Esophagus muscularis mucosa (tissue), 4 donors: ENCODE results near the gene MARCKSL1. TPM values are rescaled to one million over a fixed set of nuclear protein-coding genes. Genes with fewer than 3 reads are reported as not detected.
"Not testable (repeated sequence)": the region's sequence is repeated elsewhere in the genome, so short reads cannot be mapped to it uniquely, and the experiment has no call there.

ENCODE experiments used
- DNase-seq: peaks from one replicate; pipeline ENCODE4 v3.0.0-alpha.2; 2017; ENCODE audit errors: extremely low spot score
- H3K27ac ChIP-seq, 4 donors: fragments of 200-600 bp; sonication (generic); replicated peaks in 1 of 4; 1 replicate in 3 of 4; 2 replicates in 1 of 4; pipeline ENCODE4 v1.5.1; 2016 to 2019; ENCODE audit warnings: mild to moderate bottlenecking in 1 of 4
- H3K27me3 ChIP-seq, 4 donors: fragments of 200-600 bp; sonication (generic); one replicate each; pipeline versions ENCODE4 v1.5.1 to v1.6.0; 2016 to 2019
- H3K36me3 ChIP-seq, 4 donors: fragments of 200-600 bp; sonication (generic); one replicate each; pipeline ENCODE4 v1.5.1; 2016 to 2019
- H3K4me1 ChIP-seq, 4 donors: fragments of 200-600 bp; sonication (generic); one replicate each; pipeline ENCODE4 v1.5.1; 2016 to 2019
- H3K4me3 ChIP-seq, 4 donors: fragments of 200-600 bp; sonication (generic); 1 replicate in 2 of 4; 2 replicates in 2 of 4; pipeline ENCODE4 v1.5.1; 2016 to 2019; ENCODE audit warnings: mild to moderate bottlenecking in 4 of 4, moderate library complexity in 1 of 4
- H3K9me3 ChIP-seq, 4 donors: fragments of 200-600 bp; sonication (generic); 1 replicate in 3 of 4; 2 replicates in 1 of 4; pipeline ENCODE4 v1.5.1; 2016 to 2019
- EP300 ChIP-seq: sonication (generic); formaldehyde crosslinking; IDR thresholded peaks from one replicate; pipeline ENCODE4 v1.6.1; 2017; ENCODE audit warnings: antibody characterized with exemption
- POLR2A ChIP-seq: fragments of 450-650 bp; IDR thresholded peaks from one replicate; pipeline ENCODE4 v1.6.1; 2017; ENCODE audit warnings: antibody characterized with exemption, moderate library complexity, mild to moderate bottlenecking, low read depth
- POLR2AphosphoS5 ChIP-seq, 2 donors: sonication (generic); formaldehyde crosslinking; IDR thresholded peaks; one replicate each; pipeline ENCODE4 v1.6.1; 2017; ENCODE audit warnings: antibody characterized with exemption in 2 of 2
- WGBS: methylation state at CpG from one replicate; pipeline ENCODE4 v1.1.5; 2018; 5-methylcytosine and 5-hydroxymethylcytosine counted together
- intact Hi-C: fragments of 100-400 bp; cut with DNase I; formaldehyde crosslinking; loops from one replicate; pipeline ENCODE4 v1.15.1; 2023
- total RNA-seq, 4 donors: library from RNA; depleted of rRNA; stranded (reverse); fragments of >200 nt; gene quantifications; one replicate each; pipeline versions ENCODE4 v1.1.0 to v1.2.1, GENCODE V29; 2016
- TF ChIP-seq, protein P1 (sequence below), 3 experiments: fragments of 200-600 bp in 2 of 3; fragments of 450-650 bp in 1 of 3; sonication (generic) in 2 of 3; IDR thresholded peaks; one replicate each; pipeline ENCODE4 v1.5.1; 2017 to 2019; ENCODE audit warnings: antibody characterized with exemption in 3 of 3, mild to moderate bottlenecking in 2 of 3, moderate library complexity in 1 of 3

The MARCKSL1 gene
- total RNA-seq, 4 donors from 2014 or later: 4.2 to 10.9 (median 9.2) TPM

DNA sequence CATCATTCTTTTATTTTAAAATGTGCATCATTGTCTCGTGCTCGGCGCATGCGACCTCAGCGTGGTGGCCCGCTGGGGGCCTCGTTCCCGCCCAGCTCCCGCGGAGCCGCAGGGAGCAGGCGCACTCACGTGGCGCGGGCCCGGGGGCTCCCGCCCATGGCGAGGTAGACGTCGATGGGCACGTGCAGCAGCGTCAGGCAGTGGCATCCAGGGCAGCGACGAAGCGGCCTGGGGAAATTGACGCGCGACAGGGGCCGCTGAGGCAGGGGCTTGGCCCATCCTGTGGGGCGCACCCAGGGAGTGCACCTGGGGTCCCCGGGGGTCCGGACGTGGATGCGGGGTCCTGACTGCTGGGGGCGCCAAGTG is 25.3 kb upstream of the MARCKSL1 start:
- Histone ChIP-seq H3K36me3 (peaks cover 10 to 32% (median 26%) of the 10 kb centered on the region in 4 donors), H3K4me3 (peak overlapping the region; percentile 50 to 60 (median 54)), H3K4me1 (peaks cover 13 to 21% (median 19%) of the 10 kb centered on the region in 4 donors), H3K9me3 (no peaks in the 10 kb centered on the region), H3K27ac (peak overlapping the region in 2 of 4 donors; percentile 44 to 64), H3K27me3 (no peaks in the 10 kb centered on the region)
- TF ChIP-seq EP300: no peak
- TF ChIP-seq, protein P1, sequence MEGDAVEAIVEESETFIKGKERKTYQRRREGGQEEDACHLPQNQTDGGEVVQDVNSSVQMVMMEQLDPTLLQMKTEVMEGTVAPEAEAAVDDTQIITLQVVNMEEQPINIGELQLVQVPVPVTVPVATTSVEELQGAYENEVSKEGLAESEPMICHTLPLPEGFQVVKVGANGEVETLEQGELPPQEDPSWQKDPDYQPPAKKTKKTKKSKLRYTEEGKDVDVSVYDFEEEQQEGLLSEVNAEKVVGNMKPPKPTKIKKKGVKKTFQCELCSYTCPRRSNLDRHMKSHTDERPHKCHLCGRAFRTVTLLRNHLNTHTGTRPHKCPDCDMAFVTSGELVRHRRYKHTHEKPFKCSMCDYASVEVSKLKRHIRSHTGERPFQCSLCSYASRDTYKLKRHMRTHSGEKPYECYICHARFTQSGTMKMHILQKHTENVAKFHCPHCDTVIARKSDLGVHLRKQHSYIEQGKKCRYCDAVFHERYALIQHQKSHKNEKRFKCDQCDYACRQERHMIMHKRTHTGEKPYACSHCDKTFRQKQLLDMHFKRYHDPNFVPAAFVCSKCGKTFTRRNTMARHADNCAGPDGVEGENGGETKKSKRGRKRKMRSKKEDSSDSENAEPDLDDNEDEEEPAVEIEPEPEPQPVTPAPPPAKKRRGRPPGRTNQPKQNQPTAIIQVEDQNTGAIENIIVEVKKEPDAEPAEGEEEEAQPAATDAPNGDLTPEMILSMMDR (IDR thresholded peaks at IDR 0.05): no peak
- TF ChIP-seq POLR2A: no peak
- TF ChIP-seq POLR2AphosphoS5 (IDR thresholded peaks at IDR 0.05): no peak
- no peak for DNase-seq
- intact Hi-C loops: no loop called here
- 88% methylated on average over 8 of the region's 35 CpGs for WGBS

DNA sequence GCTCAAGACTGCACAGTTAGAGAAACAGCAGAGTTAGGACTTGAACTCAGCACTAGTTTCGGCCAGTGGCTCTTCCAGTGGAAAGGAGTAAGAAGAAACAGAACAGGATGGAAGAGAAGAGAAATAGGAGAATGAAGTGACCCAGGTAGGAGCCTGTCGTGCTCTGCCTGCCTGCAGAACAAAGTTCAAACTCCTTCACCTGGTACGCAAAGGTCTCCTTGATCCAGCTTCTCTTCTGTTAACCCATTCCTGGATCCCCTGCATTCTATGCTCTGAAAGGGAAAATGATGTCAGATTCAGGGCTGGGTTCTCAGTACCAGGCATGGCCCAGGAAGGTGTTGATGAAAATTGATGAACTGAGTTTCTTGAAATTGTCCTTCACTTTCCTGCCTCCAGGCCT is 22.4 kb upstream of the MARCKSL1 start:
- TF ChIP-seq POLR2A (no peak), POLR2AphosphoS5 (IDR thresholded peaks at IDR 0.05) (no peak), EP300 (no peak)
- TF ChIP-seq, protein P1 (IDR thresholded peaks at IDR 0.05): no peak
- Histone ChIP-seq H3K27ac (no peak overlapping the region), H3K9me3 (no peaks in the 10 kb centered on the region), H3K4me1 (peaks cover 16 to 34% (median 31%) of the 10 kb centered on the region in 4 donors), H3K36me3 (peaks cover 0 to 15% (median 3%) of the 10 kb centered on the region in 4 donors), H3K27me3 (no peaks in the 10 kb centered on the region), H3K4me3 (no peak overlapping the region)
- intact Hi-C loops: no loop called here
- 89% methylated on average over 3 of the region's 3 CpGs for WGBS
- no peak for DNase-seq

DNA sequence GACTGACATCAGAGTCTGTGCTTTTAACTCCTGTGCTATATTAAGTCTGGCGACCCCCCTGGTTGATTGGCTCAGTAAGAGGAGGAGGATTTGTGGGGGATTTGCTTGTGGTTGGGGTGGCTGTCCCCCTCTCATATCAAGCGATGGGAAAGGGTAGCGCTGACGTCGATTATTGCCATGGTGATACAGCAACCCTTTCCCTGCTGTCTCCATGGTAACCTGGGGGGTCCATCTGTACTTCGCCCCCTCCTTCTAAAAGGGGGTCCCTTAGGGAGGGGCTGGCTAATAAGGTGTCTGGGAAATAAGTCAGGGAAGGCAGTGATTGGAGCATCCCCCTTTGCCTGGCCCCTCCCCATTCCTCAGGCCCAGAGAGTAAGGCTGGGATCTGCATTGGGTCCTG is 21.6 kb upstream of the MARCKSL1 start:
- peaks cover 0 to 9% (median 0%) of the 10 kb centered on the region in 4 donors for H3K36me3 ChIP-seq
- intact Hi-C loops: no loop called here
- TF ChIP-seq POLR2A: no peak
- TF ChIP-seq POLR2AphosphoS5 (IDR thresholded peaks at IDR 0.05): no peak
- TF ChIP-seq, protein P1 (IDR thresholded peaks at IDR 0.05): no peak
- no peak for TF ChIP-seq EP300
- 69% methylated on average over 6 of the region's 6 CpGs for WGBS
- H3K27me3 ChIP-seq: no peaks in the 10 kb centered on the region
- DNase-seq: no peak
- H3K4me3 ChIP-seq: no peak overlapping the region
- no peak overlapping the region for H3K27ac ChIP-seq
- H3K9me3 ChIP-seq: no peaks in the 10 kb centered on the region
- peaks cover 24 to 39% (median 35%) of the 10 kb centered on the region in 4 donors for H3K4me1 ChIP-seq

DNA sequence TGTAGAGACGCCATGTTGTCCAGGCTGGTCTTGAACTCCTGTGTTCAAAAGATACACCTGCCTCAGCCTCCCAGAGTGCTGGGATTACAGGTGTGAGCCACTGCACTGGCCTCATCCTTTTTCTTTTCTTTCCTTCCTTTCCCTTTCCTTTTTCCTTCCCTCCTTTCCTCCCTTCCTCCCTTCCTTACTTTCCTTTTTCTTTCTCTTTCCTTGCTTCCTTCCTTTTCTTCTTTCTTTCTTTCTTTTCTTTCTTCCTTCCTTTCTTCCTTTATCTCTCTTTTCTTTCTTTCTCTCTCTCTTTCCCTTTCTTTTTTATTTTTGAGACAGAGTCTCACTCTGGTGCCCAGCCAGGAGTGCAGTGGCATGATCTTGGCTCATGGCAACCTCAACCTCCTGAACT is 20.4 kb upstream of the MARCKSL1 start:
- TF ChIP-seq EP300 (no peak), POLR2A (no peak), POLR2AphosphoS5 (IDR thresholded peaks at IDR 0.05) (no peak)
- TF ChIP-seq, protein P1 (IDR thresholded peaks at IDR 0.05): no peak
- H3K4me1 ChIP-seq: peaks cover 23 to 35% (median 34%) of the 10 kb centered on the region in 4 donors
- no peaks in the 10 kb centered on the region for H3K9me3 ChIP-seq
- intact Hi-C loops: no loop called here
- H3K27me3 ChIP-seq: no peaks in the 10 kb centered on the region
- WGBS: 100% methylated on average over 1 of the region's 1 CpG
- no peak overlapping the region for H3K4me3 ChIP-seq
- peaks cover 0 to 9% (median 0%) of the 10 kb centered on the region in 4 donors for H3K36me3 ChIP-seq
- no peak overlapping the region for H3K27ac ChIP-seq
- no peak for DNase-seq

DNA sequence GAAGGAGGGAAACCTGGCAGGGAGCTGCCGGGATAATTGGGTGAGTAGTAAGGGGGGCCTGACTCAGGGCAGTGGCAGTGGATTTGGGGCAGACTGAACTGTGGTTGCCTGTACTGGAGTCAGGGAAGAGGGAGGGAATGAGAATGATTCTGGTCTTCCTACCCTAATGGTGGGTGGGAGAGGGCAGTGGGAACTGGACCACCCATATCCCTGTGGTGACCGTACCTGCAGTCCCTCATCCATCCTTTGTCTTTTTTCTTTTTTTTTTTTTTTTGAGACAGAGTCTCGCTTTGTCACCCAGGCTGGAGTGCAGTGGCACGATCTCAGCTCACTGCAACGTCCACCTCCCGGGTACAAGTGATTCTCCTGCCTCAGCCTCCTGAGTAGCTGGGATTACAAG is 19.7 kb upstream of the MARCKSL1 start:
- intact Hi-C loops, H3K27me3 ChIP-seq, H3K36me3 ChIP-seq, H3K9me3 ChIP-seq, DNase-seq, H3K4me3 ChIP-seq, H3K27ac ChIP-seq: not testable (repeated sequence)
- peaks cover 22 to 36% (median 34%) of the 10 kb centered on the region in 4 donors for H3K4me1 ChIP-seq
- WGBS: 93% methylated on average over 6 of the region's 6 CpGs
